A673 (cell line): Measurements from ENCODE around the gene GUCA2A.

ENCODE experiments used
- CTCF ChIP-seq: fragments of 300-800, 200-600 bp; sonication (generic); conservative IDR thresholded peaks from 2 replicates; pipeline ENCODE4 v1.5.1; 2017; ENCODE audit warnings: low read depth, mild to moderate bottlenecking, antibody characterized with exemption, low read length, moderate library complexity, mixed read lengths
- EZH2 ChIP-seq: fragments of 200-600 bp; sonication (generic); IDR thresholded peaks from 2 replicates; pipeline ENCODE4 v1.6.1; 2017; ENCODE audit warnings: borderline replicate concordance, low read depth, mild to moderate bottlenecking, mixed read lengths, antibody characterized with exemption, low read length; ENCODE audit not compliant: poor library complexity, severe bottlenecking

DNA sequence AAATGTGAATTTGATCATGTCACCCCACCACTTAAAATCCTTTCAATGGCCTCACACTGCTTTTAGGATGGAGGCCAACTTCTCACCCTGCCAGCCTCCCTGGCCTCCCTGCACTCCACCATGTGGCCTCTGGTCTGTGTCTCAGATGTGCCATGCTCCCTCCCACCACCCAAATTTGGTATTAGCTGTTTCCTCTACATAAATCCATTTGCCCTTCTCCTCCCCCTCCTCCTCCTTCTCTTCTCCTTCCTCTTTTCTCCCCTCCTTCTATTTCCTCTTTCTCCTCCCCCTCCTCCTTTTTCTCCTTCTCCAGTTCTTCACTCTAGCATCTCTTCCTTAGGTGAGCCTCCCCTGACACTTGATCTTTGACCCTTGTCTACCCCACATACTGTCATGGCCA lies 28.1 kb downstream of the GUCA2A start:
- no peak for TF ChIP-seq CTCF
- TF ChIP-seq EZH2: no peak
